GM12875 (cell line): ENCODE results near the gene PLEKHA4.

ENCODE experiments used
- H3K4me3 ChIP-seq: one replicate; pipeline ENCODE4 v1.5.1; 2011; ENCODE audit warnings: low read depth, low read length, control low read depth
- CTCF ChIP-seq: IDR thresholded peaks from 2 replicates; pipeline ENCODE4 v1.5.1; 2011; ENCODE audit warnings: low read depth, mild to moderate bottlenecking, control low read depth, inconsistent platforms, low read length, moderate library complexity, borderline replicate concordance; ENCODE audit not compliant: insufficient read depth

The PLEKHA4 gene

DNA sequence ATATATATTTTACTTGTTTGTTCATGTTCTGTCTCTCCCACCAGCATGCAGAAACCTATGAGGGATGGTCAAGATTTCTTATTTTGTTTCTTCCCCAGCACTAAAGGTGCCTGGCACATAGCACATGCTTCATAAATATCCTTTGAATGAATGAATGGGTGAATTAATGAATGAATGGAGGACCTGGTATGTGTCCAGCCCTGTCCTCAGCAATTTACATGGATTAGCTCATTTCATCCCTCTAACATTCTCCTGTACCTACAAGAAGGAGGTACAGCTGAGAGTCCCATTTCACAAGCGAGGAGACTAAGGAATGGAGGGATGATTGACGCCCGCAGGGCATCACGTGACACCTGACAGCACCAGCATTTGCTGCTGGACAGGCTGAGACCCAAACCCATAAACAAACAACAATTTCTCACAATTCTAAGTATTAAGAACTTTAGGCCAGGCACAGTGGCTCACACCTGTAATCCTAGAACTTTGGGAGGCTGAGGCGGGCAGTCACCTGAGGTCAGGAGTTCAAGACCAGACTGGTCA is 50.8 kb downstream of the PLEKHA4 start:
- TF ChIP-seq CTCF, result no peak
- H3K4me3 ChIP-seq, result no peak overlapping the region

DNA sequence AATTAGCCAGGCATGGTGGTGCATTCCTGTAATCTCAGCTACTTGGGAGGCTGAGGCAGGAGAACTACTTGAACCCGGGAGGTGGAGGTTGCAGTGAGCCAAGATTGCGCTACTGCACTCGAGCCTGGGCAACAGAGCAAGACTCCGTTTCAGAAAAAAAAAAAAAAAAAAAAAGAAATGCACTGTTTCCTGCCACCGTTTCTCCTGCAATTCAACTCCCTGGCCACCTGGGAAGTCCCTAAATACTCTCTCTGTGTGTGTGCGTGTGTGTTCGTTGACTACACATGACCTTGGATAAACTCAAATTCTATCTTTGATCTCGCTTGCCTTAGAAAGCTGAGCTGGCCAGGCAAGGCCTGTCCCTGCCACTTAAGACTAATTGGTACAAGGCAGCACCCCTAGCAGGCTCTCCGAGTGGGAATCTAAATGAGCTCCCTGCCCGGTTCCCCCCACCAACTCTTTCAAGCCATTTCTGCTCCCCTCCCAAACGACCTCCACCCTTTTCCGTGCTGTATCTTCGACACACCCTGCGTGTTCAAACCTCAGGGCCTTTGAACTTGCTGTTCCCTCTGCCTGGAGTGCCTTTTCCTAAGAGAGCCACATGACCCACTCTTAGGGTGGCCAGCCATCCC is 52.4 kb downstream of the PLEKHA4 start:
- no peak for TF ChIP-seq CTCF

GRCh38 chr19:48814895-48815294 is 53.5 kb downstream of the PLEKHA4 start:
- TF ChIP-seq CTCF, result no peak
- no peak overlapping the region for H3K4me3 ChIP-seq

More for the DNA sequence above, 52.4 kb downstream of the PLEKHA4 start:
- H3K4me3 ChIP-seq, result no peak overlapping the region

DNA sequence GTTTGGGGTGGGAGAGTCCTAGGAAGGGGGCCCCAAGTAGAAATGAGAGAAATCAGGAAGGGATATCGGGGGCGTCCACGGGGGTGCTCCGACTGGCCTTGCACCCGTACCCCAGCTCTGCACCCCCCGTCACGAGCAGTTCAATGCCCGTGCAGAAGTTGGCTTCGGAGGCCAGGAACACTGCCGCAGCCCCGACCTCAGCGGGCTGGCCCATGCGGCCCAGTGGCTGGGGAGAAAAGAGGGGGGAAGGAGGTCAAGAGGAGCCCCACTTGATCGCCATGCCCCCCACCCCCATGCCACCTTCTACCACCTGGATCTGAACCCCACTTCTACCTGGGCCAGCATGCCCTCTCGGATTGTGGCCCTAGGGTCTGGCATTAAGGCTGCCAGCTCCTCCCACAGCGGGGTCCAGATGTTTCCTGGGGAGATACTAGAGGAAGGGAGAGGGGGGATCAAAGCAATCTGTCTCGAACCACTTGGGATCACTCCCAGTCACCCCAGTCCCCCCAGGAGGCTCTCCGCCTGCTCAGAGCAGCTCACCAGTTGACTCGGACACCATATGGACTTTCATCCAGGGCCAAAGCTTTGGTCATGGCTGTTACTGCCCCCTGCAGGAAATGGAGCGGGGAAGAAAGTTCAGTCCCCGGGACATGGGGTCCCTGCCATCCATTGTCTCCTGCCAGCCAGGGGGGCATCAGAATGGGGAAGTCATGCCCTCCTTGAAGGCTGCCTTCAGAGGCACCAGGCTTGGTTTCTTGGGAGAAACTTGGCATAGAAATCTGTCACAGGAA is 55.1 kb downstream of the PLEKHA4 start:
- no peak overlapping the region for H3K4me3 ChIP-seq
- TF ChIP-seq CTCF, result peak; percentile 23; the same call in 1 of the 2 replicates

GRCh38 chr19:48812094-48812929 is 56.1 kb downstream of the PLEKHA4 start:
- peak overlapping the region; percentile 18 for H3K4me3 ChIP-seq
- no peak for TF ChIP-seq CTCF

- no peak for TF ChIP-seq CTCF
- H3K4me3 ChIP-seq, result peak overlapping the region; percentile 61
These were observed 58.3 kb downstream of the PLEKHA4 start for GRCh38 chr19:48810151-48810550.
